CD4-positive, alpha-beta T cell treated with Interleukin-2 at 100 ng/mL for 4 hours (primary cell): ENCODE measurements around the gene CSK.

Source experiments
- DNase-seq: peaks from one replicate; pipeline ENCODE4 v3.0.0-alpha.2; 2020; ENCODE audit warnings: low spot score

The CSK gene

GRCh38 chr15:74843445-74843828 is 61.6 kb downstream of the CSK start:
- DNase-seq: no peak

- peak; percentile 7 for DNase-seq
These were observed 62.0 kb downstream of the CSK start for GRCh38 chr15:74843891-74844299.

GRCh38 chr15:74844319-74845207 is 62.7 kb downstream of the CSK start:
- no peak for DNase-seq

DNA sequence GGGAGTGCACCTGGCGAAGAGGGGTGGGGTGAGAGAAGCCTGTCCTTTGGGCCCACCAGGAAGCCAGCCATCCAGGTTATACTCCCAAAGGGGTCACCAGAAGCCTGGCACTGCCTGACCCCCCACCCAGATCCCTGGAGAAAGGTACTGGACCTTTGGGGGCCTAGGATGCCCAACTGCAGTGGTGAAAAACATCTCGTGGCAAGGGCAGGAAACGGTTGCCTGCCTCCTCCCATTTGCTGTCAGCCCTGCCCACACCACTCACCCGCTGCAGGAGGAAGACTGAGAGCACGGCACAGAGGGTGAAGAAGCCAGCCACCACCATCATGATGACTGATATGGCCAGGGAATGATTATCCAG is 63.3 kb downstream of the CSK start:
- DNase-seq: peak; percentile 66

DNA sequence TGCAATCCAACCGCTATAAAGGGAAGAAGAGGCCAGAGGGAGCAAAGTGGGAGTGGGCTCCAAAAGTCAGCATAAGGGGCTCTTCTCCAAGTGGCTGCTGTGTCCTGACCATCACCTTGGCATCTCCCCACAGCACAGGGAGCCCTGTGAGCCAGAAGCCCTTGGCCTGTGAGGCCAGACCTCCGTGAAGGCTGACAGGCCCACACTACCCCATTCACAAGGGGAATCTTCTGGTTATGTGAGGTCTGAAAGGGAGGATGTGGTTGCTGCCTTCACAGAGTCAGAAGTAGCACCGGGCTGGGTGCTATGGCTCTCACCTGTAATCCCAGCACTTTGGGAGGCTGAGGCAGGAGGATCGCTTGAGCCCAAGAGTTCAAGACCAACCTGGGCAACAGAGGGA is 63.7 kb downstream of the CSK start:
- no peak for DNase-seq

- no peak for DNase-seq
These were observed 65.6 kb downstream of the CSK start for GRCh38 chr15:74847432-74847831.

DNA sequence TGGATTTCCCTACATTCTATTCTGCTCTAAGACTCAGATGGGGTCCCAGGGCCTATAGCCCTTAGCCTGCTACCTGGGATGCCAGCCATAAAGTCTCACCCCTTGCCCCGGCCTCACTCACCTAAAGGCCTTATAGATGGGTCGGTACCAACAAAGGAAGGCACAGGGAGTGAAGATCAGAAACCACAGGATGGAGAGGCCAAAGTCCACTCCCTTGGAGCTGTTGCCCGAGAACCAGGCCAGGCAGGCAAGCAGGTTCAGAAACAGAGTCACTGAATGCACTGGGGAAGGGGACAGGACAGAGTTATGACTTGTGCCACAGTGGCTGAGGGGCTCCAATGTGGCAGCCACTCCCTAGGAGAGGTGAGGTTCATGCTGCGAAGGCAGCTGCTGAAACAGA is 68.5 kb downstream of the CSK start:
- no peak for DNase-seq

DNA sequence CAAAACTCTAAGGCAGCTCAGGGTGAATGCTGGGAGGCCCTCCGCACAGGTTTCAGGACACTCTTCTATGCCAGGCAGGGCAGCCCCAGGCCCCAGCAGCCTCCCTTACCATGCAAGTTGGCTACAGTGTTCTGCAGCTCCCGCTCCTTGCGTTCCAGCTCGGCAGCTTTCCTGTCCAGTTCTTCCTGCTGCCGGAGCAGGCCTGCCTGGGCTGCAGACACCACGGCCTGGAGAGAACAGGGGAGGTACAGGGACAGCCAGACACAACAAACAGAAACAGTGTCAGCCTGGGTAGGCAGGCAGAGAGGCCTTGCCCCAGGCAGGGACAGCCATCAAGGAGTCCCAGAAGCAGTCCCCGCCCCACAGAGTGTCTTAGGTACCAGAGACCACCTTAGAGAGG is 70.1 kb downstream of the CSK start:
- DNase-seq: no peak
